ENCODE results near the gene RAB8B. TPM values are rescaled to one million over a fixed set of nuclear protein-coding genes. Genes with fewer than 3 reads are reported as not detected.
A peak's percentile ranks its signal among the peaks of the same experiment; 100 is the strongest.

RAB8B gene
- total and polyA plus RNA-seq, 9 of the 15 experiments (the other 6 are each of a cell fraction or from before 2014, with no cell fraction given): 7.8 to 32.1 (median 24.2) TPM

DNA sequence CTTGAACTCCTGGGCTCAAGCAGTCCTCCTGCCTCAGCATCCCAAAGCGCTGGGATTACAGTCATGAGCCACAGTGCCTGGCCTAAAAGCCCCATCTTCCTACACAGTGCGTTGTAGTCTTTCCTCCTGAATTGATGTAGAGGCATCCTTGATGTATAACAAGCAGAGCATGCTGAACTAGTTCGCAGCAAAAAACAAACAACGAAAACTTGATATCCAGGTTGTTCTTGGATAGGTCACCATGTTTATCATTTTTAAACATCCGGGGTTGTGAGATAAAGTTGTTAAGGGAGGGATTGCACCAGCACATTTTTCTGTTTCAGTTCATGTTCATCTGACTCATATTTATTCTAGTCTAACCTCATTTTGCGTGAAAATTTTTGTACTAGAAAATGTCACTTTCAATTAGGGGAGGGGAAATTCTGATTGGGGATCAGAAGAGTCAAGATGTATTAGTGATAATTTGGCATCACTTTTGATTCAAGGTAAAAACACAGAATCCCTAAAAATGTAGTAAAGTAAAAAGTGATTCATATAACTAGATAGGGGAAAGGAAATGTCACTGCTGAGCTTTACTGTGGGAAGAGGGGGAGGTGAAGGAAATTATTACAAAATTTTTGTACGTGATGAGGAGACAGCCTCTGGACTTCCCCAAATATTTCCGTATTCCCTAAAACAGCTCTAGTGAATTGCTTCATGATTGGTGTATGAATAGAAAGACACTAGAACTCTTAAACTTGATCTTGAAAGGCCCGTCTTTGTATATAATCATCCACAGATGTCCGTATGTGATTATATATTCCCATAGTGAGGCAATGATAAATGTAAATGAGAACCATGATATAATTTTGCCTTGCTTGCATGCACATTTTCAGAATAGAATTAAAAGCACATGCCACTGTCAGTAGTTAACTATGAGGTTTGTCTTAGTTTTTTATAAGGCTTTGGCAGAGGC is 22.9 kb downstream of the RAB8B start (continued):
- TF ChIP-seq ARID1B (IDR thresholded peaks at IDR 0.05) (peak; percentile 86), ZNF274 (IDR thresholded peaks at IDR 0.05; ENCODE audit: borderline replicate concordance, low read depth, low read length) (no peak), ZNF699 (CRISPR knock-in tag; IDR thresholded peaks at IDR 0.05; ENCODE audit: insufficient replicate concordance) (no peak), SMAD3 (CRISPR knock-in tag; conservative IDR thresholded peaks at IDR 0.05) (no peak), ZFPM2 (CRISPR knock-in tag; IDR thresholded peaks at IDR 0.05) (no peak), ZNF79 (CRISPR knock-in tag; IDR thresholded peaks at IDR 0.05; ENCODE audit: low read depth) (no peak), RBFOX2 (IDR thresholded peaks at IDR 0.05; ENCODE audit: low read depth, low read length) (0 out of 2 replicates have a peak, but pooled peaks have one; percentile 19), TBP (optimal IDR thresholded peaks at IDR 0.05; ENCODE audit: low read depth, low read length) (no peak), CSDE1 (IDR thresholded peaks at IDR 0.05) (no peak), NFXL1 (CRISPR knock-in tag; IDR thresholded peaks at IDR 0.05) (no peak), HEY1 (CRISPR knock-in tag; IDR thresholded peaks at IDR 0.05; ENCODE audit: borderline replicate concordance) (no peak), TGIF2 (CRISPR knock-in tag; IDR thresholded peaks at IDR 0.05) (no peak), POLR3G (IDR thresholded peaks at IDR 0.05; ENCODE audit: extremely low read depth, insufficient read length, insufficient replicate concordance) (no peak), RFX7 (CRISPR knock-in tag; IDR thresholded peaks at IDR 0.05) (no peak), ZNF77 (CRISPR knock-in tag; IDR thresholded peaks at IDR 0.05) (no peak)
- TF ChIP-seq, protein P1, sequence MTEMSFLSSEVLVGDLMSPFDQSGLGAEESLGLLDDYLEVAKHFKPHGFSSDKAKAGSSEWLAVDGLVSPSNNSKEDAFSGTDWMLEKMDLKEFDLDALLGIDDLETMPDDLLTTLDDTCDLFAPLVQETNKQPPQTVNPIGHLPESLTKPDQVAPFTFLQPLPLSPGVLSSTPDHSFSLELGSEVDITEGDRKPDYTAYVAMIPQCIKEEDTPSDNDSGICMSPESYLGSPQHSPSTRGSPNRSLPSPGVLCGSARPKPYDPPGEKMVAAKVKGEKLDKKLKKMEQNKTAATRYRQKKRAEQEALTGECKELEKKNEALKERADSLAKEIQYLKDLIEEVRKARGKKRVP (CRISPR knock-in tag; IDR thresholded peaks at IDR 0.05): no peak
- TF ChIP-seq, protein P2, sequence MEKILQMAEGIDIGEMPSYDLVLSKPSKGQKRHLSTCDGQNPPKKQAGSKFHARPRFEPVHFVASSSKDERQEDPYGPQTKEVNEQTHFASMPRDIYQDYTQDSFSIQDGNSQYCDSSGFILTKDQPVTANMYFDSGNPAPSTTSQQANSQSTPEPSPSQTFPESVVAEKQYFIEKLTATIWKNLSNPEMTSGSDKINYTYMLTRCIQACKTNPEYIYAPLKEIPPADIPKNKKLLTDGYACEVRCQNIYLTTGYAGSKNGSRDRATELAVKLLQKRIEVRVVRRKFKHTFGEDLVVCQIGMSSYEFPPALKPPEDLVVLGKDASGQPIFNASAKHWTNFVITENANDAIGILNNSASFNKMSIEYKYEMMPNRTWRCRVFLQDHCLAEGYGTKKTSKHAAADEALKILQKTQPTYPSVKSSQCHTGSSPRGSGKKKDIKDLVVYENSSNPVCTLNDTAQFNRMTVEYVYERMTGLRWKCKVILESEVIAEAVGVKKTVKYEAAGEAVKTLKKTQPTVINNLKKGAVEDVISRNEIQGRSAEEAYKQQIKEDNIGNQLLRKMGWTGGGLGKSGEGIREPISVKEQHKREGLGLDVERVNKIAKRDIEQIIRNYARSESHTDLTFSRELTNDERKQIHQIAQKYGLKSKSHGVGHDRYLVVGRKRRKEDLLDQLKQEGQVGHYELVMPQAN (IDR thresholded peaks at IDR 0.05; ENCODE audit: borderline replicate concordance): no peak
- TF ChIP-seq, protein P3, sequence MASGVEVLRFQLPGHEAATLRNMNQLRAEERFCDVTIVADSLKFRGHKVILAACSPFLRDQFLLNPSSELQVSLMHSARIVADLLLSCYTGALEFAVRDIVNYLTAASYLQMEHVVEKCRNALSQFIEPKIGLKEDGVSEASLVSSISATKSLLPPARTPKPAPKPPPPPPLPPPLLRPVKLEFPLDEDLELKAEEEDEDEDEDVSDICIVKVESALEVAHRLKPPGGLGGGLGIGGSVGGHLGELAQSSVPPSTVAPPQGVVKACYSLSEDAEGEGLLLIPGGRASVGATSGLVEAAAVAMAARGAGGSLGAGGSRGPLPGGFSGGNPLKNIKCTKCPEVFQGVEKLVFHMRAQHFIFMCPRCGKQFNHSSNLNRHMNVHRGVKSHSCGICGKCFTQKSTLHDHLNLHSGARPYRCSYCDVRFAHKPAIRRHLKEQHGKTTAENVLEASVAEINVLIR (CRISPR knock-in tag; IDR thresholded peaks at IDR 0.05): no peak
- TF ChIP-seq, protein P4, sequence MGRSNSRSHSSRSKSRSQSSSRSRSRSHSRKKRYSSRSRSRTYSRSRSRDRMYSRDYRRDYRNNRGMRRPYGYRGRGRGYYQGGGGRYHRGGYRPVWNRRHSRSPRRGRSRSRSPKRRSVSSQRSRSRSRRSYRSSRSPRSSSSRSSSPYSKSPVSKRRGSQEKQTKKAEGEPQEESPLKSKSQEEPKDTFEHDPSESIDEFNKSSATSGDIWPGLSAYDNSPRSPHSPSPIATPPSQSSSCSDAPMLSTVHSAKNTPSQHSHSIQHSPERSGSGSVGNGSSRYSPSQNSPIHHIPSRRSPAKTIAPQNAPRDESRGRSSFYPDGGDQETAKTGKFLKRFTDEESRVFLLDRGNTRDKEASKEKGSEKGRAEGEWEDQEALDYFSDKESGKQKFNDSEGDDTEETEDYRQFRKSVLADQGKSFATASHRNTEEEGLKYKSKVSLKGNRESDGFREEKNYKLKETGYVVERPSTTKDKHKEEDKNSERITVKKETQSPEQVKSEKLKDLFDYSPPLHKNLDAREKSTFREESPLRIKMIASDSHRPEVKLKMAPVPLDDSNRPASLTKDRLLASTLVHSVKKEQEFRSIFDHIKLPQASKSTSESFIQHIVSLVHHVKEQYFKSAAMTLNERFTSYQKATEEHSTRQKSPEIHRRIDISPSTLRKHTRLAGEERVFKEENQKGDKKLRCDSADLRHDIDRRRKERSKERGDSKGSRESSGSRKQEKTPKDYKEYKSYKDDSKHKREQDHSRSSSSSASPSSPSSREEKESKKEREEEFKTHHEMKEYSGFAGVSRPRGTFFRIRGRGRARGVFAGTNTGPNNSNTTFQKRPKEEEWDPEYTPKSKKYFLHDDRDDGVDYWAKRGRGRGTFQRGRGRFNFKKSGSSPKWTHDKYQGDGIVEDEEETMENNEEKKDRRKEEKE (IDR thresholded peaks at IDR 0.05; ENCODE audit: borderline replicate concordance in 1 of 2, control insufficient read depth in 1 of 2, low read depth in 2 of 2, low read length in 1 of 2): no peak
